ENCODE data around the gene RAB17.

RAB17 gene

DNA sequence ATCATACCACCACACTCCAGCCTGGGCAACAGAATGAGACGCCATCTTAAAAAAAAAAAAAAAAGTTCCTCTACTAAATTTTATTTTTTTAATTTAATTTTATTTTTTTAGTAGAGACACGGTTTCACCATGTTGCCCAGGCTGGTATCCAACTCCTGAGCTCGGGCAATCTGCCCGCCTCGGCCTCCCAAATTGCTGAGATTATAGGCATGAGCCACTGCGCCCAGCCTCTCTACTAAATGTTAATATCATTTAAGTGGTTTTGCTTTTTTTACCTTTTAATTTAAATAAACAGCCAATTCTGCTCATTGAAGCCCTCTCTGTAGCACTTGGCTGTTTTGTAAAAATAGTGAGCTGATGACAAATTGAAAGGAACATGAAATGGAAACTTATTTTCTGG, 9.2 kb downstream of the RAB17 start:
- Histone ChIP-seq H3F3A (ENCODE audit: low read depth) (no peaks in the 10 kb centered on the region), H3K4me2 (ENCODE audit: low read depth, low read length, poor library complexity, severe bottlenecking) (no peak overlapping the region), H2AFZ (ENCODE audit: low read length) (0 out of 2 replicates have a peak overlapping the region, but pooled peaks have one; percentile 76), H3K27me3 (ENCODE audit: insufficient read depth, low read length, poor library complexity, severe bottlenecking) (no peaks in the 10 kb centered on the region), H3K9me2 (replicated peaks; ENCODE audit: low read depth, low read length) (no peaks in the 10 kb centered on the region), H4K20me1 (ENCODE audit: insufficient read depth, low read length, poor library complexity, severe bottlenecking) (no peaks in the 10 kb centered on the region), H3K9me3 (ENCODE audit: insufficient read depth, low read depth, low read length) (no peaks in the 10 kb centered on the region), H3K4me3 (ENCODE audit: low read length, poor library complexity, severe bottlenecking) (no peak overlapping the region), H3K4me1 (ENCODE audit: insufficient read depth, low read length, poor library complexity, severe bottlenecking) (no peaks in the 10 kb centered on the region), H3K79me2 (ENCODE audit: insufficient read depth, low read length) (no peaks in the 10 kb centered on the region), H3K36me3 (ENCODE audit: insufficient read depth, low read length) (no peaks in the 10 kb centered on the region), H3K9ac (ENCODE audit: low read depth, low read length, poor library complexity, severe bottlenecking) (no peak overlapping the region)
- TF ChIP-seq EZH2phosphoT487 (IDR thresholded peaks at IDR 0.05; ENCODE audit: borderline replicate concordance): no peak
- TF ChIP-seq, protein P1, sequence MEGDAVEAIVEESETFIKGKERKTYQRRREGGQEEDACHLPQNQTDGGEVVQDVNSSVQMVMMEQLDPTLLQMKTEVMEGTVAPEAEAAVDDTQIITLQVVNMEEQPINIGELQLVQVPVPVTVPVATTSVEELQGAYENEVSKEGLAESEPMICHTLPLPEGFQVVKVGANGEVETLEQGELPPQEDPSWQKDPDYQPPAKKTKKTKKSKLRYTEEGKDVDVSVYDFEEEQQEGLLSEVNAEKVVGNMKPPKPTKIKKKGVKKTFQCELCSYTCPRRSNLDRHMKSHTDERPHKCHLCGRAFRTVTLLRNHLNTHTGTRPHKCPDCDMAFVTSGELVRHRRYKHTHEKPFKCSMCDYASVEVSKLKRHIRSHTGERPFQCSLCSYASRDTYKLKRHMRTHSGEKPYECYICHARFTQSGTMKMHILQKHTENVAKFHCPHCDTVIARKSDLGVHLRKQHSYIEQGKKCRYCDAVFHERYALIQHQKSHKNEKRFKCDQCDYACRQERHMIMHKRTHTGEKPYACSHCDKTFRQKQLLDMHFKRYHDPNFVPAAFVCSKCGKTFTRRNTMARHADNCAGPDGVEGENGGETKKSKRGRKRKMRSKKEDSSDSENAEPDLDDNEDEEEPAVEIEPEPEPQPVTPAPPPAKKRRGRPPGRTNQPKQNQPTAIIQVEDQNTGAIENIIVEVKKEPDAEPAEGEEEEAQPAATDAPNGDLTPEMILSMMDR (conservative IDR thresholded peaks at IDR 0.05; ENCODE audit: low read length): no peak

- no peaks in the 10 kb centered on the region for H3K36me3 ChIP-seq (ENCODE audit: insufficient read depth, low read length)
- TF ChIP-seq, protein P1 (conservative IDR thresholded peaks at IDR 0.05; ENCODE audit: low read length): no peak
- no peak for TF ChIP-seq EZH2phosphoT487 (IDR thresholded peaks at IDR 0.05; ENCODE audit: borderline replicate concordance)
These were observed 12.3 kb downstream of the RAB17 start for GRCh38 chr2:237577956-237578870.

GRCh38 chr2:237577458-237577857, 13.1 kb downstream of the RAB17 start:
- Histone ChIP-seq H3K27me3 (ENCODE audit: insufficient read depth, low read length, poor library complexity, severe bottlenecking) (no peaks in the 10 kb centered on the region), H4K20me1 (ENCODE audit: insufficient read depth, low read length, poor library complexity, severe bottlenecking) (no peaks in the 10 kb centered on the region), H3K79me2 (ENCODE audit: insufficient read depth, low read length) (no peaks in the 10 kb centered on the region), H3K4me3 (ENCODE audit: low read length, poor library complexity, severe bottlenecking) (no peak overlapping the region), H3F3A (ENCODE audit: low read depth) (no peaks in the 10 kb centered on the region), H3K4me1 (ENCODE audit: insufficient read depth, low read length, poor library complexity, severe bottlenecking) (no peaks in the 10 kb centered on the region), H2AFZ (ENCODE audit: low read length) (no peak overlapping the region), H3K9me3 (ENCODE audit: insufficient read depth, low read depth, low read length) (no peaks in the 10 kb centered on the region), H3K9me2 (replicated peaks; ENCODE audit: low read depth, low read length) (no peaks in the 10 kb centered on the region), H3K9ac (ENCODE audit: low read depth, low read length, poor library complexity, severe bottlenecking) (no peak overlapping the region), H3K4me2 (ENCODE audit: low read depth, low read length, poor library complexity, severe bottlenecking) (no peak overlapping the region), H3K36me3 (ENCODE audit: insufficient read depth, low read length) (no peaks in the 10 kb centered on the region)
- TF ChIP-seq, protein P1 (conservative IDR thresholded peaks at IDR 0.05; ENCODE audit: low read length): no peak
- TF ChIP-seq EZH2phosphoT487 (IDR thresholded peaks at IDR 0.05; ENCODE audit: borderline replicate concordance): no peak

More at GRCh38 chr2:237577956-237578870, 12.3 kb downstream of the RAB17 start:
- H3K9me2 ChIP-seq (replicated peaks; ENCODE audit: low read depth, low read length): no peaks in the 10 kb centered on the region
- H4K20me1 ChIP-seq (ENCODE audit: insufficient read depth, low read length, poor library complexity, severe bottlenecking): no peaks in the 10 kb centered on the region
- no peak overlapping the region for H3K9ac ChIP-seq (ENCODE audit: low read depth, low read length, poor library complexity, severe bottlenecking)
- H3K4me3 ChIP-seq (ENCODE audit: low read length, poor library complexity, severe bottlenecking): no peak overlapping the region
- no peaks in the 10 kb centered on the region for H3K9me3 ChIP-seq (ENCODE audit: insufficient read depth, low read depth, low read length)
- H3K79me2 ChIP-seq (ENCODE audit: insufficient read depth, low read length): no peaks in the 10 kb centered on the region
- H3K27me3 ChIP-seq (ENCODE audit: insufficient read depth, low read length, poor library complexity, severe bottlenecking): no peaks in the 10 kb centered on the region
- H3K4me2 ChIP-seq (ENCODE audit: low read depth, low read length, poor library complexity, severe bottlenecking): no peak overlapping the region
- H3F3A ChIP-seq (ENCODE audit: low read depth): no peaks in the 10 kb centered on the region
- no peaks in the 10 kb centered on the region for H3K4me1 ChIP-seq (ENCODE audit: insufficient read depth, low read length, poor library complexity, severe bottlenecking)
- no peak overlapping the region for H2AFZ ChIP-seq (ENCODE audit: low read length)
